Neural crest cell (in vitro differentiated cells): Measurements from ENCODE around the gene GPNMB. TPM values are rescaled to one million over a fixed set of nuclear protein-coding genes. Genes with fewer than 3 reads are reported as not detected.
A peak's percentile ranks its signal among the peaks of the same experiment; 100 is the strongest.

Source experiments
- DNase-seq: peaks from one replicate; pipeline ENCODE4 v3.0.0; 2021; ENCODE audit warnings: low read depth, mixed read lengths, low spot score
- H3K27ac Mint-ChIP-seq: one replicate; pipeline ENCODE4 v1.8.0; 2021; ENCODE audit warnings: mild to moderate bottlenecking, mixed read lengths; ENCODE audit not compliant: unreplicated experiment
- H3K27me3 Mint-ChIP-seq: 2 replicates; pipeline ENCODE4 v1.8.0; 2021; ENCODE audit warnings: low read depth, mild to moderate bottlenecking, mixed read lengths
- H3K36me3 Mint-ChIP-seq: 2 replicates; pipeline ENCODE4 v1.8.0; 2021; ENCODE audit warnings: low read depth, mild to moderate bottlenecking, mixed read lengths
- H3K4me1 Mint-ChIP-seq: 2 replicates; pipeline ENCODE4 v1.8.0; 2021; ENCODE audit warnings: mixed read lengths
- H3K4me3 Mint-ChIP-seq: one replicate; pipeline ENCODE4 v1.8.0; 2021; ENCODE audit warnings: mild to moderate bottlenecking, mixed read lengths
- H3K9me3 Mint-ChIP-seq: 2 replicates; pipeline ENCODE4 v1.8.0; 2021; ENCODE audit warnings: mixed read lengths
- total RNA-seq: library from RNA; stranded (reverse); gene quantifications from 2 replicates; pipeline ENCODE4 v1.2.1, GENCODE V29; 2021
- TF ChIP-seq, protein P1 (sequence below): fragments of 200-600 bp; sonication (generic); conservative IDR thresholded peaks from 2 replicates; pipeline ENCODE4 v1.5.0; 2021; ENCODE audit warnings: antibody characterized with exemption, mild to moderate bottlenecking

GPNMB gene
- total RNA-seq, 1 donor from 2014 or later, result not detected

DNA sequence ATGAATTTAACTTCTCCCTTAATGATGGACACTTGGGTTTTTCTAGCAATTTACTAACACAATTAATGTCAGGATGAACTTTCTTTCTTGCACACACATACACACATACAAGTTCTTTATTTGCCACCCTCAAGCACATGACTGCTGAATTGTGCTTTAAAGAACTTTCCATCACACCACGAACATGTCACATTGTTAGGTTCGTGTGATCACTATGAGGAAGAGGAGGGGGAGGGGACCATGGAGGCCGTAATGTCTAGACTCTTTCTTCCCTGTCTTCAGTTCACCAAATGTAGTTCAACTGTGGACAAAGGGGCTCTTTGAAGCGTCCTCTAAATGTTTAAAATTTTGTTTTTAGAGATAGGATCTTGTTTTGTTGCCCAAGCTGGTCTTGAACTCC is 33.7 kb upstream of the GPNMB start:
- no peaks in the 10 kb centered on the region for H3K4me1 Mint-ChIP-seq
- no peaks in the 10 kb centered on the region for H3K36me3 Mint-ChIP-seq
- no peaks in the 10 kb centered on the region for H3K27me3 Mint-ChIP-seq
- peak overlapping the region; percentile 23 for H3K27ac Mint-ChIP-seq
- no peak for DNase-seq
- TF ChIP-seq, protein P1, sequence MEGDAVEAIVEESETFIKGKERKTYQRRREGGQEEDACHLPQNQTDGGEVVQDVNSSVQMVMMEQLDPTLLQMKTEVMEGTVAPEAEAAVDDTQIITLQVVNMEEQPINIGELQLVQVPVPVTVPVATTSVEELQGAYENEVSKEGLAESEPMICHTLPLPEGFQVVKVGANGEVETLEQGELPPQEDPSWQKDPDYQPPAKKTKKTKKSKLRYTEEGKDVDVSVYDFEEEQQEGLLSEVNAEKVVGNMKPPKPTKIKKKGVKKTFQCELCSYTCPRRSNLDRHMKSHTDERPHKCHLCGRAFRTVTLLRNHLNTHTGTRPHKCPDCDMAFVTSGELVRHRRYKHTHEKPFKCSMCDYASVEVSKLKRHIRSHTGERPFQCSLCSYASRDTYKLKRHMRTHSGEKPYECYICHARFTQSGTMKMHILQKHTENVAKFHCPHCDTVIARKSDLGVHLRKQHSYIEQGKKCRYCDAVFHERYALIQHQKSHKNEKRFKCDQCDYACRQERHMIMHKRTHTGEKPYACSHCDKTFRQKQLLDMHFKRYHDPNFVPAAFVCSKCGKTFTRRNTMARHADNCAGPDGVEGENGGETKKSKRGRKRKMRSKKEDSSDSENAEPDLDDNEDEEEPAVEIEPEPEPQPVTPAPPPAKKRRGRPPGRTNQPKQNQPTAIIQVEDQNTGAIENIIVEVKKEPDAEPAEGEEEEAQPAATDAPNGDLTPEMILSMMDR, result no peak
- H3K9me3 Mint-ChIP-seq, result no peaks in the 10 kb centered on the region
- no peak overlapping the region for H3K4me3 Mint-ChIP-seq

DNA sequence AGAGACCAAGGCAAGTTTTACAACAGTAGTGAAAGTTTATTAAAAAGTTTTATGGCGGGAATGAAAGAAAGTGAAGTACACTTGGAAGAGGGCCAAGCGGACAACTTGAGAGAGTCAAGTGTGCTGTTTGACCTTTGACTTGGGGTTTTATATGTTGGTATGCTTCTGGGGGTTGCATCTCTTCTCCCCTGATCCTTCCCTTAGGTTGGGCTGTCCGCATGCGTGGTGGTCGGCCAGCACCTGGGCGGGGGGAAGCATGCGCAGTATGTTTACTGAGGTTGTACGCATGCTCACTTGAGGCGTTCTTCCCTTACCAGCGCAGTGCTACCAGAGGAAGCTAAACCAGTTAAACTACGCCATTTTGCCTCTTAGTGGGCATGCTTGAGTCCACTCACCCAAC is 32.8 kb upstream of the GPNMB start:
- Mint-ChIP-seq H3K27ac (no peak overlapping the region), H3K36me3 (no peaks in the 10 kb centered on the region), H3K27me3 (no peaks in the 10 kb centered on the region), H3K9me3 (no peaks in the 10 kb centered on the region), H3K4me3 (no peak overlapping the region), H3K4me1 (no peaks in the 10 kb centered on the region)
- no peak for DNase-seq
- TF ChIP-seq, protein P1, result no peak

DNA sequence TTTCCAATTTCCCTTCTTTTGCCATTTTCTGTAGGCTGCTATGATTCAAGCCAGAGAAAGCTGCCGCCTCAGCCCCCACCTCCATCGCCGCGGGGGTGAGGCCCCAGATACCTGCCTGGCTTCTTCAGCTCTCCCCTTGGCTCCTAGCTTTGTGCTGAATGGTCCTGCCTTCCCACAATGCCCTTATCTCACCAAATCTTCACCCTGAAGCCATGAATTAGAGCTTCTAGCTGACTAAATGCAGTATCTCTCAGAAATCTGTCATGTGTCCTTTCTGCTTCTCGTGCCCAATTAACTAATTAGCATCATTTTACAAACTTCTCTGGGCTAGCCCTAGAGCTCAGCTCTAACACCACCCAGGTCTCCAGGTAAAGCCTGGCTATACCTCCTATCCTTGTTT is 32.2 kb upstream of the GPNMB start:
- no peaks in the 10 kb centered on the region for H3K9me3 Mint-ChIP-seq
- DNase-seq, result no peak
- H3K4me3 Mint-ChIP-seq, result no peak overlapping the region
- TF ChIP-seq, protein P1, result no peak
- H3K4me1 Mint-ChIP-seq, result no peaks in the 10 kb centered on the region
- no peaks in the 10 kb centered on the region for H3K36me3 Mint-ChIP-seq
- H3K27ac Mint-ChIP-seq, result no peak overlapping the region
- H3K27me3 Mint-ChIP-seq, result no peaks in the 10 kb centered on the region

DNA sequence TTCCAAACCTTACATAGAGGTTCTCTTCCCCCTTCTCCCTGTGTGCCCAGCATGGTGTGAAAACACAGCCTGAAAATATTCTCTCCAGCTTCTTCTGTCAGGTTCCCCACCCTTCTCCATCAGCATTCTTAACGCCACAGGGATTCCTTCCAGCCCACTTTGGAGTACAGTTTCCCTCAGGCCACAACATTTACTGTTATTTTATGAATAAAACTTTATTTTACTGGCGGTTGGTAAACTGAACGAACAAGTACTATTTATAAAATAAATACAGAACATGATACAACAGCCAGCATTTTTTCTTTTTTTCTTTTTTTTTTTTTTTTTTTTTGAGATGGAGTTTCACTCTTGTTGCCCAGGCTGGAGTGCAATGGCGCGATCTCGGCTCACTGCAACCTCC is 31.6 kb upstream of the GPNMB start:
- no peaks in the 10 kb centered on the region for H3K9me3 Mint-ChIP-seq
- no peaks in the 10 kb centered on the region for H3K4me1 Mint-ChIP-seq
- no peaks in the 10 kb centered on the region for H3K36me3 Mint-ChIP-seq
- H3K4me3 Mint-ChIP-seq, result no peak overlapping the region
- TF ChIP-seq, protein P1, result no peak
- DNase-seq, result no peak
- H3K27ac Mint-ChIP-seq, result no peak overlapping the region
- H3K27me3 Mint-ChIP-seq, result no peaks in the 10 kb centered on the region

DNA sequence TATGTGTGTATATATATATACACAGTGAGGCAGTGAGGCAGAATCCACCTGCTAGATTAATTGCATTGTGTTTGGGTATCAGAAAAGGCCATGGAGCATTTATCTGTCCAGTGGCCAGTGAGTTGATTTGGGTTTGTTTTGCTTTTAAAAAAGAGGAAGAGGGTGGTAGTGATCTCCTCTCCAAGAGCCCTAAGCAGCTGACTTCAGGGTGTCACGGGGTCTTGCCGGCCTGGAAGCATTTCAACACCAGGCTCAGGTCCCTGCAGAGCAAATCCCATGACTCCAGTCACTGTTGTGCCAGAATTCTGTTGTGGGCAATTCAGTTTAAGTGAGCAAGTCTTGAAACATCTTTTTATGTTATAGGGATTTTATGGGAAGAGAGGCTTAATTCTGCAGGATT is 30.6 kb upstream of the GPNMB start:
- H3K27ac Mint-ChIP-seq, result no peak overlapping the region
- no peaks in the 10 kb centered on the region for H3K9me3 Mint-ChIP-seq
- no peaks in the 10 kb centered on the region for H3K27me3 Mint-ChIP-seq
- DNase-seq, result no peak
- H3K36me3 Mint-ChIP-seq, result no peaks in the 10 kb centered on the region
- TF ChIP-seq, protein P1, result no peak
- no peaks in the 10 kb centered on the region for H3K4me1 Mint-ChIP-seq
- no peak overlapping the region for H3K4me3 Mint-ChIP-seq

DNA sequence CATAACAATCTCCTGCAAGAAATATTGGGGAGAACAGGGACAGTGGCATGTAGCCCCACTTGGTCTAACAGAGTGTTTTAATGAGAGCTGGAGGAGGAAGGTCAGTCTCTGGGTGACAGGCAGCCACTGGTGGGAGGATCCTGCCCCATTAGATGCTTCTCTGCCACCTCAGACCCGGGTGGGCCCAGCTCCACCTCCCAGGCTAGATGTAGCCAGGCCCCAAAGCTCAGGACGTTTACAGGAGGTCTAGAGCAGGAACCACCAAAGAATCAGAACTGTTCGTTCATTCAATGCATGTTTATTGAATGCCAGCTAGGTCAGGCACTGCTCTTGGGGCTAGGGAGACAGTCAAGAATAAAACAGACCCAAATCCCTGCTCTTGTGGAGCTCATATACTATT is 28.4 kb upstream of the GPNMB start:
- peaks cover 5% of the 10 kb centered on the region for H3K4me1 Mint-ChIP-seq
- no peaks in the 10 kb centered on the region for H3K36me3 Mint-ChIP-seq
- no peaks in the 10 kb centered on the region for H3K27me3 Mint-ChIP-seq
- H3K9me3 Mint-ChIP-seq, result no peaks in the 10 kb centered on the region
- no peak overlapping the region for H3K4me3 Mint-ChIP-seq
- TF ChIP-seq, protein P1, result no peak
- no peak overlapping the region for H3K27ac Mint-ChIP-seq
- DNase-seq, result no peak
